GM21528 (cell line): ENCODE data around the gene PSMB2.
A peak's percentile ranks its signal among the peaks of the same experiment; 100 is the strongest.
"Not testable (repeated sequence)": the region's sequence is repeated elsewhere in the genome, so short reads cannot be mapped to it uniquely, and the experiment has no call there.

Experiments used
- ATAC-seq: cut with Tn5 transposase; IDR thresholded peaks from one replicate; pipeline ENCODE4 v1.9.1; 2021; ENCODE audit warnings: mild to moderate bottlenecking, moderate library complexity; ENCODE audit not compliant: unreplicated experiment, low FRiP score

Gene PSMB2

GRCh38 chr1:35597870-35598269 lies 43.5 kb downstream of the PSMB2 start:
- no peak for ATAC-seq

GRCh38 chr1:35595684-35596083 lies 45.6 kb downstream of the PSMB2 start:
- no peak for ATAC-seq

- ATAC-seq, result no peak
Observed at GRCh38 chr1:35594005-35594760, 47.1 kb downstream of the PSMB2 start.

- no peak for ATAC-seq
Observed at GRCh38 chr1:35592991-35593769, 48.1 kb downstream of the PSMB2 start.

- ATAC-seq, result no peak
Observed at GRCh38 chr1:35591211-35591610, 50.1 kb downstream of the PSMB2 start.

GRCh38 chr1:35590476-35591040 lies 50.8 kb downstream of the PSMB2 start:
- no peak for ATAC-seq

GRCh38 chr1:35589516-35590427 lies 51.6 kb downstream of the PSMB2 start:
- no peak for ATAC-seq

- ATAC-seq, result no peak
Observed at GRCh38 chr1:35588197-35588910, 53.0 kb downstream of the PSMB2 start.

- ATAC-seq, result no peak
Observed at GRCh38 chr1:35587736-35588135, 53.6 kb downstream of the PSMB2 start.

- no peak for ATAC-seq
Observed at GRCh38 chr1:35586808-35587207, 54.5 kb downstream of the PSMB2 start.

GRCh38 chr1:35585805-35586204 lies 55.5 kb downstream of the PSMB2 start:
- not testable (repeated sequence) for ATAC-seq

- no peak for ATAC-seq
Observed at GRCh38 chr1:35585281-35585680, 56.0 kb downstream of the PSMB2 start.

GRCh38 chr1:35581621-35582020 lies 59.7 kb downstream of the PSMB2 start:
- ATAC-seq, result not testable (repeated sequence)

- no peak for ATAC-seq
Observed at GRCh38 chr1:35580949-35581388, 60.4 kb downstream of the PSMB2 start.

GRCh38 chr1:35577071-35577998 lies 64.0 kb downstream of the PSMB2 start:
- ATAC-seq, result peak; percentile 74

GRCh38 chr1:35576766-35577070 lies 64.6 kb downstream of the PSMB2 start:
- ATAC-seq, result not testable (repeated sequence)

- ATAC-seq, result no peak
Observed at GRCh38 chr1:35576061-35576765, 65.1 kb downstream of the PSMB2 start.

- ATAC-seq, result no peak
Observed at GRCh38 chr1:35575416-35575958, 65.8 kb downstream of the PSMB2 start.
